Activated CD4-positive, alpha-beta memory T cell treated with anti-CD3 and anti-CD28 coated beads, Interleukin-2, amount 10 ng/mL, durations not matched to agents 7 days and 5 days (primary cell): ENCODE measurements around the gene CAMK2G. TPM values are rescaled to one million over a fixed set of nuclear protein-coding genes. Genes with fewer than 3 reads are reported as not detected.
"Not testable (repeated sequence)": the region's sequence is repeated elsewhere in the genome, so short reads cannot be mapped to it uniquely, and the experiment has no call there.

ENCODE experiments used
- CTCF ChIA-PET: fragments of 350-600 bp; sonication (Branson Sonifier 250); formaldehyde crosslinking; loops from one replicate; lab custom pipeline; 2021; ENCODE audit warnings: antibody characterized with exemption, inconsistent platforms; lab: Charles Lee
- POLR2A ChIA-PET: fragments of 350-600 bp; sonication (Branson Sonifier 250); formaldehyde crosslinking; loops from one replicate; lab custom pipeline; 2021; ENCODE audit warnings: antibody characterized with exemption; lab: Charles Lee
- DNase-seq: peaks from one replicate; pipeline ENCODE4 v3.0.0-alpha.2; 2020
- H3K27ac Mint-ChIP-seq: one replicate; pipeline ENCODE4 v1.8.0; 2021; ENCODE audit warnings: mild to moderate bottlenecking, mixed read lengths
- H3K27me3 Mint-ChIP-seq: one replicate; pipeline ENCODE4 v1.8.0; 2021; ENCODE audit warnings: mixed read lengths
- H3K36me3 Mint-ChIP-seq: one replicate; pipeline ENCODE4 v1.8.0; 2021; ENCODE audit warnings: low read depth, mixed read lengths
- H3K4me1 Mint-ChIP-seq: one replicate; pipeline ENCODE4 v1.8.0; 2021; ENCODE audit warnings: mixed read lengths
- H3K4me3 Mint-ChIP-seq: one replicate; pipeline ENCODE4 v1.8.0; 2021; ENCODE audit warnings: mild to moderate bottlenecking, mixed read lengths
- H3K9me3 Mint-ChIP-seq: one replicate; pipeline ENCODE4 v1.8.0; 2021; ENCODE audit warnings: mixed read lengths
- total RNA-seq, 2 experiments: library from RNA; stranded (reverse); gene quantifications; one replicate each; pipeline ENCODE4 v1.2.3, GENCODE V29; 2021

Gene CAMK2G
- 10 to 100 TPM; 46.4 to 48.5 TPM for total RNA-seq

DNA sequence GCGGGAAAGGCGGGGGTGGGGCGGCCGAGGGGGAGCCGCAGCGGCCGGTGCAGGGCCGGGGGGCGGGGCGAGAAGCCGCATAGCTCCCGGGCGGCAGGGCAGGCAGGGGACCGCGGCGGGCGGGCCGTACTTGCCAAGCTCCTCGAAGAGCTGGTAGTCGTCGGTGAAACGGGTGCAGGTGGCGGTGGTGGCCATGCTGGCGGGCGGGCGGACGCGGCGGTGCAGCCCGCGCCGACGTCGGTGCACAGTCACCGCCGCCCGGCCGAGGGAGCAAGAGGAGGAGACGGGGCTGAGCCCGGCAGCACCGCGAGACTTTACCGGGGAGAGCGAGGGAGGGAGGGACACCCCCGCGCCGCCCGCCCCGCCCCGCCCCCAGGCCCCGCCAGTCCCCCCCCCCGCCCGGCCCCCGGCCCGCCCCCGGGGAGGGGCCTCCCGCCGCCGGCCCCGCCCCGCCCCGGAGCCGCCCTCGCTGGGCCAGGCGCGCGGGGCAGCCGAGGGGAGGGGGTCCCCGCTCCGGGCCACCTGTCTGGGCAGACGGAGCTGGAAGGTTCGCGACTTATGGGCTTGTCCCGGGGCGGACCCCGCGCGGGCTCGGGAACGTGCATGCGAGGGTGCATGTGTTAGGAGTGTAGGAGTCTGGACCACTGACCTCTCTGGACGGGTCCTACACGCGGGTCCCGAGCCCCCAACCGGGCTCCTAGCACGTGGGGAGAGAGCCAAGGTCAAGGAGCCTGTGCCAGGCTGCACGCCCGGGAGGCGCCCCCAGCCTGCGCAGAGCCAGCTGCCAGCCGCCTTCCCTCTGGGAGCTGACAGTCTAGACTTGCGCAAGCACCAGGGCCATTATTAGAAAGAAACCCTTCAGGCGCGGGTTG lies at the start of gene CAMK2G:
Gene CAMK2G, minus strand, starts transcription at position 289 of the 872 bp plus-strand sequence. Its CDS starts 94 bp downstream, at position 195.
- peak within 1 kb of the TSS; percentile 54 for H3K27ac Mint-ChIP-seq
- peaks cover 57% of the 10 kb centered on the region for H3K4me1 Mint-ChIP-seq
- ChIA-PET CTCF (interaction anchor here (0.7 to 16.3 kb wide), 6 partner anchors 9 to 66 kb away, joined by 3 to 350 read pairs (median 4); no protein-coding TSS in a partner anchor), POLR2A (interaction anchor here (0.6 to 2.6 kb wide), 11 partner anchors 9 to 131 kb away, joined by 3 to 36 read pairs (median 5); partner anchors contain the start of genes CHCHD1, SEC24C and ZSWIM8)
- H3K27me3 Mint-ChIP-seq = peaks cover 5% of the 10 kb centered on the region
- H3K9me3 Mint-ChIP-seq = no peaks in the 10 kb centered on the region
- H3K36me3 Mint-ChIP-seq = peaks cover 33% of the 10 kb centered on the region
- DNase-seq = peak; percentile 88
- peak within 1 kb of the TSS; percentile 74 for H3K4me3 Mint-ChIP-seq

DNA sequence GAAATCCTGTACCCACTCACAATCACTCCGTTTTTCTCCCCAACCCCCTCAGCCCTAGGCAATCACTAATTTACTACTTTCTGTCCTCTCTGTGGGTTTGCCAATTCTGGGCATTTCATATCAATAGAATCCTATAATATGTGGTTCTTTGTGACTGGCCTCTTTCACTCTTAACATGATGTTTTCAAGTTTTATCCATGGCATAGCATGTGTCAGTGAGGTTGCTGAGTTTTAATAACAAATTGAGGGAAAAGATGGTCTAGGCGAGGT lies 48.4 kb upstream of the CAMK2G start:
- H3K9me3 Mint-ChIP-seq = peaks cover 15% of the 10 kb centered on the region
- H3K36me3 Mint-ChIP-seq = peaks cover 13% of the 10 kb centered on the region
- no peak overlapping the region for H3K4me3 Mint-ChIP-seq
- CTCF ChIA-PET = no interaction called here
- peaks cover 25% of the 10 kb centered on the region for H3K4me1 Mint-ChIP-seq
- no peak for DNase-seq
- peaks cover 28% of the 10 kb centered on the region for H3K27me3 Mint-ChIP-seq
- POLR2A ChIA-PET = interaction anchor here (1.5 kb wide), 1 partner anchor 10 kb away, joined by 4 read pairs; no protein-coding TSS in a partner anchor
- peak overlapping the region; percentile 3 for H3K27ac Mint-ChIP-seq

GRCh38 chr10:73922007-73922863 lies 47.9 kb upstream of the CAMK2G start:
- H3K4me3 Mint-ChIP-seq = no peak overlapping the region
- DNase-seq = peak; percentile 41
- peaks cover 17% of the 10 kb centered on the region for H3K9me3 Mint-ChIP-seq
- CTCF ChIA-PET = interaction anchor here (1.3 kb wide), 1 partner anchor 24 kb away, joined by 4 read pairs; no protein-coding TSS in a partner anchor
- H3K27me3 Mint-ChIP-seq = peaks cover 24% of the 10 kb centered on the region
- peaks cover 18% of the 10 kb centered on the region for H3K36me3 Mint-ChIP-seq
- POLR2A ChIA-PET = interaction anchor here (1.0 to 1.4 kb wide), 3 partner anchors 10 to 12 kb away, joined by 3 to 4 read pairs (median 3); no protein-coding TSS in a partner anchor
- peaks cover 28% of the 10 kb centered on the region for H3K4me1 Mint-ChIP-seq
- H3K27ac Mint-ChIP-seq = peak overlapping the region; percentile 57

DNA sequence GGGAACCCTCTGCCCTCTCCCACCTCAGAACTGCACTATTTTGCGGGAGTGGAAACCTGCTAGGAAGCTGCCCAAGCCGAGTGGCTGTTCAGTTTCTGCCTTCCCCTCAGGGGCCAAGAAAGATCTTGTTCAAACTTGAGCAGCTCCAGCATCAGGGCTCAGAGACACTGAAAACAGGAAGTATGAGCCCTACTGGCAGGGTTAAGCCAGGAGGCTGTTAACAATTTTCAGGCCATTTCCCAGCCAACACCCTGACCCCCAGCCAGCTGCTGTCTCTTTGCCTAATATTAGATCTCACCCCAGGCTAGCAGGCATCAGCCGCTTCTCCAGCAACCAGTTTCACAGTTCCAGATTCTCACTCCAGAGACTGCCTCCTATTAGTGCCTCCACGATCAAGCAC lies 45.7 kb upstream of the CAMK2G start:
- DNase-seq = no peak
- ChIA-PET CTCF (interaction anchor here (0.7 to 1.9 kb wide), 4 partner anchors 13 to 41 kb away, joined by 3 to 11 read pairs (median 4); no protein-coding TSS in a partner anchor), POLR2A (interaction anchor here (0.9 kb wide), 1 partner anchor 9 kb away, joined by 3 read pairs; the partner anchor contains the start of gene PLAU)
- Mint-ChIP-seq H3K9me3 (peaks cover 17% of the 10 kb centered on the region), H3K36me3 (peaks cover 38% of the 10 kb centered on the region), H3K4me1 (peaks cover 37% of the 10 kb centered on the region), H3K27me3 (peaks cover 16% of the 10 kb centered on the region), H3K27ac (no peak overlapping the region), H3K4me3 (no peak overlapping the region)

GRCh38 chr10:73919481-73919880 lies 45.1 kb upstream of the CAMK2G start:
- not testable (repeated sequence) for H3K4me3 Mint-ChIP-seq, H3K27ac Mint-ChIP-seq, DNase-seq
- ChIA-PET POLR2A (interaction anchor here (0.9 kb wide), 1 partner anchor 8 kb away, joined by 3 read pairs; the partner anchor contains the start of gene PLAU), CTCF (interaction anchor here (0.9 to 1.9 kb wide), 4 partner anchors 13 to 40 kb away, joined by 3 to 11 read pairs (median 4); no protein-coding TSS in a partner anchor)
- Mint-ChIP-seq H3K27me3 (peaks cover 17% of the 10 kb centered on the region), H3K4me1 (peaks cover 37% of the 10 kb centered on the region), H3K36me3 (peaks cover 42% of the 10 kb centered on the region), H3K9me3 (peaks cover 17% of the 10 kb centered on the region)

GRCh38 chr10:73917566-73918305 lies 43.4 kb upstream of the CAMK2G start:
- no peak overlapping the region for H3K27ac Mint-ChIP-seq
- ChIA-PET CTCF (interaction anchor here (1.0 to 3.3 kb wide), 4 partner anchors 22 to 38 kb away, joined by 3 to 17 read pairs (median 6); no protein-coding TSS in a partner anchor), POLR2A (interaction anchor here (1.0 to 1.3 kb wide), 2 partner anchors 10 to 15 kb away, joined by 3 to 4 read pairs; no protein-coding TSS in a partner anchor)
- H3K4me1 Mint-ChIP-seq = peaks cover 34% of the 10 kb centered on the region
- H3K4me3 Mint-ChIP-seq = no peak overlapping the region
- H3K27me3 Mint-ChIP-seq = peaks cover 18% of the 10 kb centered on the region
- H3K36me3 Mint-ChIP-seq = peaks cover 50% of the 10 kb centered on the region
- H3K9me3 Mint-ChIP-seq = peaks cover 17% of the 10 kb centered on the region
- no peak for DNase-seq

GRCh38 chr10:73916761-73917470 lies 42.6 kb upstream of the CAMK2G start:
- peaks cover 20% of the 10 kb centered on the region for H3K27me3 Mint-ChIP-seq
- ChIA-PET POLR2A (interaction anchor here (1.0 to 1.3 kb wide), 2 partner anchors 11 to 16 kb away, joined by 3 to 4 read pairs; no protein-coding TSS in a partner anchor), CTCF (interaction anchor here (1.6 to 3.3 kb wide), 3 partner anchors 23 to 37 kb away, joined by 5 to 17 read pairs (median 7); no protein-coding TSS in a partner anchor)
- no peak overlapping the region for H3K4me3 Mint-ChIP-seq
- H3K27ac Mint-ChIP-seq = no peak overlapping the region
- H3K4me1 Mint-ChIP-seq = peaks cover 28% of the 10 kb centered on the region
- peaks cover 17% of the 10 kb centered on the region for H3K9me3 Mint-ChIP-seq
- DNase-seq = no peak
- H3K36me3 Mint-ChIP-seq = peaks cover 50% of the 10 kb centered on the region

GRCh38 chr10:73915206-73915851 lies 41.0 kb upstream of the CAMK2G start:
- Mint-ChIP-seq H3K27me3 (peaks cover 31% of the 10 kb centered on the region), H3K4me3 (no peak overlapping the region), H3K9me3 (peaks cover 17% of the 10 kb centered on the region), H3K4me1 (peaks cover 32% of the 10 kb centered on the region), H3K27ac (no peak overlapping the region), H3K36me3 (peaks cover 55% of the 10 kb centered on the region)
- CTCF ChIA-PET = interaction anchor here (0.8 to 1.9 kb wide), 2 partner anchors 25 to 29 kb away, joined by 4 to 8 read pairs; no protein-coding TSS in a partner anchor
- POLR2A ChIA-PET = no interaction called here
- no peak for DNase-seq

GRCh38 chr10:73914036-73914435 lies 39.7 kb upstream of the CAMK2G start:
- H3K27ac Mint-ChIP-seq = no peak overlapping the region
- CTCF ChIA-PET = interaction anchor here (1.9 kb wide), 1 partner anchor 27 kb away, joined by 8 read pairs; no protein-coding TSS in a partner anchor
- DNase-seq = no peak
- H3K36me3 Mint-ChIP-seq = peaks cover 49% of the 10 kb centered on the region
- H3K9me3 Mint-ChIP-seq = peaks cover 9% of the 10 kb centered on the region
- peaks cover 36% of the 10 kb centered on the region for H3K27me3 Mint-ChIP-seq
- H3K4me3 Mint-ChIP-seq = no peak overlapping the region
- H3K4me1 Mint-ChIP-seq = peaks cover 39% of the 10 kb centered on the region
- POLR2A ChIA-PET = interaction anchor here (0.6 kb wide), 1 partner anchor 11 kb away, joined by 3 read pairs; no protein-coding TSS in a partner anchor

DNA sequence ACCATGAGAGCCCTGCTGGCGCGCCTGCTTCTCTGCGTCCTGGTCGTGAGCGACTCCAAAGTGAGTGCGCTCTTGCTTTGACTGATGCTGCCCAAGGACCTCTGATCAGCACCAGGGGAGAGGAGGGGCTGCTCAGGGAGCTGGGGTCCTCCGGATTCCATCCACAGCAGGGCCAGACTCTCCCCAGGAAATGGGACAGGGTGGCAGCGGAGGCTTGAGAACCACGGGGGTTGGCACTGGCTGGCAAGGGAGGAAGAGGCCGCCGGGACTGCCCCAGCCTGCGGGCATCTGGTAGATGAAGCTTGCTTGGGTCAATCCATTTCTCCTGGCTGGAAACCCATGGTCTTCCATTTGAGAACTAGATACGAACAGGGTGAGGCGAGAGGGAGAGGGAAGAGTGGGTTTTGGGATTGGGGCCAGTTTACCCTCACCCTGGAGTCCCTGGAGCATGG lies 37.2 kb upstream of the CAMK2G start:
- H3K4me3 Mint-ChIP-seq = peak overlapping the region; percentile 96
- peaks cover 36% of the 10 kb centered on the region for H3K27me3 Mint-ChIP-seq
- DNase-seq = no peak
- peaks cover 30% of the 10 kb centered on the region for H3K36me3 Mint-ChIP-seq
- no peaks in the 10 kb centered on the region for H3K9me3 Mint-ChIP-seq
- H3K27ac Mint-ChIP-seq = peak overlapping the region; percentile 76
- ChIA-PET POLR2A (interaction anchor here (1.0 to 1.2 kb wide), 3 partner anchors 9 to 29 kb away, joined by 3 to 6 read pairs (median 4); no protein-coding TSS in a partner anchor), CTCF (interaction anchor here (0.7 to 1.6 kb wide), 3 partner anchors 23 to 34 kb away, joined by 3 to 7 read pairs (median 3); no protein-coding TSS in a partner anchor)
- H3K4me1 Mint-ChIP-seq = peaks cover 50% of the 10 kb centered on the region
